K562 (cell line): ENCODE measurements around the gene HCN1. TPM values are rescaled to one million over a fixed set of nuclear protein-coding genes. Genes with fewer than 3 reads are reported as not detected.

Experiments used
- ATAC-seq: fragments of 200-7000 bp; cut with Tn5 transposase; 3 replicates; pipeline ENCODE4 v1.9.1; 2020; ENCODE audit warnings: moderate library complexity
- BruUV-seq: library from RNA; stranded (reverse); fragments of 400-500 nt; replicated peaks from 2 replicates; lab custom pipeline; 2021; lab: Mats Ljungman, UMichigan
- CTCF ChIA-PET: fragments of 300-600 bp; formaldehyde crosslinking; extraction: SDS; loops from one replicate; lab custom pipeline; 2021; ENCODE audit warnings: low intra/inter-chr PET ratio; lab: Yijun Ruan, JAX
- POLR2A ChIA-PET: fragments of 300-600, 350-650 bp; sonication (Branson Sonifier 250); formaldehyde crosslinking; extraction: SDS; loops from one replicate; lab custom pipeline; 2021; ENCODE audit warnings: antibody characterized with exemption, inconsistent platforms; lab: Yijun Ruan, JAX
- DNase-seq, 4 experiments: peaks; one replicate each; pipeline versions ENCODE4 v3.0.0 to v3.0.0-alpha.2; 2011 to 2018; ENCODE audit warnings: low spot score in 3 of 4, mixed read lengths in 3 of 4; ENCODE audit errors: extremely low read depth in 1 of 4
- FAIRE-seq: peaks from 2 replicates; lab custom pipeline; 2011; peaks lifted over from hg19 to GRCh38; lab: Jason Lieb, UNC
- H2AFZ ChIP-seq: 2 replicates; pipeline ENCODE4 v1.6.0; 2011; ENCODE audit warnings: low read depth, low read length, control low read depth, inconsistent platforms
- H3K27ac ChIP-seq: fragments of 200-600 bp; 3 replicates; pipeline ENCODE4 v1.8.0; 2011; ENCODE audit warnings: low read depth, mild to moderate bottlenecking, control low read depth, inconsistent platforms, low read length, moderate library complexity, mixed read lengths; ENCODE audit errors: extremely low read depth
- H3K27me3 ChIP-seq, 2 experiments: fragments of 300-600 bp in 1 of 2; 2 replicates in 1 of 2; 3 replicates in 1 of 2; pipeline versions ENCODE4 v1.6.0 to v1.8.0; 2011; ENCODE audit warnings: inconsistent platforms in 2 of 2, low read length in 2 of 2, mild to moderate bottlenecking in 1 of 2, mixed read lengths in 1 of 2, moderate library complexity in 1 of 2; ENCODE audit not compliant: control insufficient read depth in 2 of 2, insufficient read depth in 2 of 2
- H3K36me3 ChIP-seq: fragments of 300-600 bp; 3 replicates; pipeline ENCODE4 v1.8.0; 2011; ENCODE audit warnings: mild to moderate bottlenecking, low read length, inconsistent platforms; ENCODE audit not compliant: control insufficient read depth, insufficient read depth
- H3K4me1 ChIP-seq, 2 experiments: fragments of 200-600 bp in 1 of 2; replicated peaks in 1 of 2; 2 replicates in 1 of 2; 3 replicates in 1 of 2; pipeline versions ENCODE4 v1.5.1 to v1.8.0; 2011; ENCODE audit warnings: inconsistent platforms in 2 of 2, low read length in 2 of 2, mild to moderate bottlenecking in 1 of 2, mixed read lengths in 1 of 2, moderate library complexity in 1 of 2; ENCODE audit not compliant: control insufficient read depth in 2 of 2, insufficient read depth in 2 of 2
- H3K4me2 ChIP-seq: 2 replicates; pipeline ENCODE4 v1.6.1; 2011; ENCODE audit warnings: low read length, control low read depth, inconsistent platforms, mixed read lengths; ENCODE audit not compliant: insufficient read depth
- H3K4me3 ChIP-seq: fragments of 200-600 bp; sonication (generic), shearing (Covaris generic); 2 replicates; pipeline ENCODE4 v1.5.1; 2016; ENCODE audit warnings: control low read depth, inconsistent platforms
- H3K79me2 ChIP-seq: fragments of 200-600 bp; 3 replicates; pipeline ENCODE4 v1.8.0; 2011; ENCODE audit warnings: low read length, inconsistent platforms; ENCODE audit not compliant: control insufficient read depth, insufficient read depth
- H3K9ac ChIP-seq, 2 experiments: 2 replicates each; pipeline versions ENCODE4 v1.6.0 to v1.6.1; 2011; ENCODE audit warnings: low read depth in 2 of 2, low read length in 2 of 2, control low read depth in 1 of 2, inconsistent platforms in 1 of 2, mild to moderate bottlenecking in 1 of 2, mixed read lengths in 1 of 2; ENCODE audit not compliant: insufficient read depth in 1 of 2
- H3K9me1 ChIP-seq: one replicate; pipeline ENCODE4 v1.6.0; 2011; ENCODE audit warnings: inconsistent platforms, mild to moderate bottlenecking, low read length, moderate library complexity; ENCODE audit not compliant: control insufficient read depth, insufficient read depth
- H3K9me3 ChIP-seq: replicated peaks from 2 replicates; pipeline ENCODE4 v1.5.1; 2011; ENCODE audit warnings: low read depth, low read length, inconsistent platforms; ENCODE audit not compliant: control insufficient read depth, insufficient read depth
- H4K20me1 ChIP-seq: replicated peaks from 2 replicates; pipeline ENCODE4 v1.6.1; 2011; ENCODE audit warnings: low read length, inconsistent platforms, mixed read lengths; ENCODE audit not compliant: control insufficient read depth, insufficient read depth
- HCFC1 ChIP-seq: IDR thresholded peaks from 2 replicates; pipeline ENCODE4 v1.6.1; 2012; ENCODE audit warnings: low read depth, low read length, improper control_type of control experiment
- KDM4B ChIP-seq, 2 experiments: fragments of 450-650 bp in 1 of 2; sonication (generic) in 1 of 2; IDR thresholded peaks; 2 replicates each; pipeline ENCODE4 v1.6.1; 2016 to 2017; ENCODE audit warnings: borderline replicate concordance in 2 of 2, antibody characterized with exemption in 1 of 2, low read depth in 1 of 2, mild to moderate bottlenecking in 1 of 2
- REST ChIP-seq, 2 experiments: fragments of 450-650 bp; formaldehyde crosslinking in 1 of 2; IDR thresholded peaks; 2 replicates each; pipeline versions ENCODE4 v1.4.0 to v1.6.1; 2014 to 2020; ENCODE audit warnings: mild to moderate bottlenecking in 2 of 2, borderline replicate concordance in 1 of 2, low read depth in 1 of 2
- ZBTB9 ChIP-seq: fragments of 450-650 bp; formaldehyde crosslinking; IDR thresholded peaks from 2 replicates; pipeline ENCODE4 v1.4.0; 2020; ENCODE audit warnings: mild to moderate bottlenecking, moderate library complexity
- ZNF518B ChIP-seq: fragments of 250-450 bp; sonication (Bioruptor Pico); IDR thresholded peaks from 2 replicates; pipeline ENCODE4 v1.5.0; 2021; ENCODE audit warnings: mild to moderate bottlenecking, moderate library complexity
- ZNF644 ChIP-seq: fragments of 200-800 bp; sonication (Bioruptor generic); IDR thresholded peaks from 2 replicates; pipeline ENCODE4 v1.6.1; 2016; ENCODE audit warnings: low read depth, missing genetic modification characterization, missing compliant biosample characterization
- WGBS: fragments of 100-300 bp; shearing (Covaris generic); methylation state at CpG from one replicate; pipeline ENCODE4 v1.1.6; 2016; ENCODE audit warnings: low coverage, mixed read lengths; ENCODE audit not compliant: insufficient coverage; ENCODE audit errors: missing lambda C conversion rate; 5-methylcytosine and 5-hydroxymethylcytosine counted together
- in situ Hi-C: fragments of 300-500 bp; cut with MboI; formaldehyde crosslinking; loops from 4 replicates; pipeline ENCODE4 v1.15.0; 2018; ENCODE audit warnings: inconsistent platforms, mixed read lengths
- intact Hi-C: fragments of 100-400 bp; cut with micrococcal nuclease; formaldehyde crosslinking; loops from 2 replicates; pipeline ENCODE4 v1.14.2; 2022
- polyA plus RNA-seq, 8 experiments: library from polyadenylated mRNA; depleted of rRNA in 4 of 8; stranded (reverse) in 5 of 8; unstranded in 3 of 8; fragments of >200 nt; fragmentation: Nextera tagmentation in 2 of 8; fragmentation: Illumina TruSeq in 1 of 8; extraction: Ambion mirVana in 2 of 8; extraction: Trizol in 1 of 8; gene quantifications; 2 replicates each; pipeline versions ENCODE4 v1.2.1 to v1.2.3, GENCODE V29; 2011 to 2014; ENCODE audit warnings: inconsistent platforms in 1 of 8, missing spikeins in 1 of 8
- total RNA-seq, 7 experiments: library from RNA; depleted of rRNA in 6 of 7; stranded (reverse); fragments of >200 nt in 6 of 7; fragmentation: Illumina TruSeq in 2 of 7; extraction: Trizol in 2 of 7; gene quantifications; 2 replicates each; pipeline versions ENCODE4 v1.2.1 to v1.2.3, GENCODE V29; 2011 to 2021; ENCODE audit warnings: low replicate concordance in 1 of 7

HCN1 gene
- total and polyA plus RNA-seq, 9 of the 15 experiments (the other 6 are each of a cell fraction or from before 2014, with no cell fraction given), result not detected

GRCh38 chr5:45225571-45226031 lies 470.6 kb downstream of the HCN1 start (continued):
- no peak for TF ChIP-seq ZBTB9 (CRISPR knock-in tag)
- TF ChIP-seq KDM4B (IDR thresholded peaks at IDR 0.05; ENCODE audit: borderline replicate concordance in 2 of 2, low read depth in 1 of 2), result no peak
- TF ChIP-seq ZNF518B (CRISPR knock-in tag), result no peak

GRCh38 chr5:45205403-45205961 lies 490.7 kb downstream of the HCN1 start:
- no peak for ATAC-seq
- H3K4me3 ChIP-seq, result no peak overlapping the region
- TF ChIP-seq ZNF644 (no peak), HCFC1 (no peak), REST (IDR thresholded peaks at IDR 0.05; ENCODE audit: borderline replicate concordance) (no peak), REST (CRISPR knock-in tag; IDR thresholded peaks at IDR 0.05; ENCODE audit: low read depth) (no peak)

More at GRCh38 chr5:45205403-45205961, 490.7 kb downstream of the HCN1 start:
- in situ Hi-C loops (no loop called here), intact Hi-C loops (no loop called here)
- Histone ChIP-seq H3K9me1 (no peaks in the 10 kb centered on the region), H3K4me1 (no peaks in the 10 kb centered on the region), H2AFZ (no peak overlapping the region), H3K4me2 (no peak overlapping the region), H3K9me3 (no peaks in the 10 kb centered on the region), H4K20me1 (no peaks in the 10 kb centered on the region), H3K36me3 (no peaks in the 10 kb centered on the region), H3K9ac (no peak overlapping the region), H3K27ac (no peak overlapping the region), H3K79me2 (no peaks in the 10 kb centered on the region), H3K27me3 (no peaks in the 10 kb centered on the region)
- FAIRE-seq, result no peak
- no TSS peak for BruUV-seq
- ChIA-PET POLR2A (no interaction called here), CTCF (no interaction called here)
- WGBS, result 0% methylated on average over 4 of the region's 4 CpGs
- DNase-seq, result no peak
